Right atrium auricular region (tissue), 2 donors: ENCODE measurements around the gene ADAMTS19. TPM values are rescaled to one million over a fixed set of nuclear protein-coding genes. Genes with fewer than 3 reads are reported as not detected.

Source experiments
- DNase-seq: peaks from one replicate; pipeline ENCODE4 v3.0.0-alpha.2; 2019; ENCODE audit warnings: low spot score
- H3K27ac ChIP-seq, 2 donors: fragments of 200-600 bp; sonication (generic); 1 replicate in 1 of 2; 2 replicates in 1 of 2; pipeline ENCODE4 v1.5.1; 2016 to 2019
- H3K27me3 ChIP-seq, 2 donors: fragments of 200-600 bp; sonication (generic); one replicate each; pipeline versions ENCODE4 v1.5.1 to v1.6.0; 2017 to 2019
- H3K36me3 ChIP-seq: fragments of 200-600 bp; sonication (generic); one replicate; pipeline ENCODE4 v1.5.1; 2016
- H3K4me1 ChIP-seq, 2 donors: fragments of 200-600 bp; sonication (generic); one replicate each; pipeline versions ENCODE4 v1.5.1 to v1.6.0; 2017 to 2019
- H3K4me3 ChIP-seq, 2 donors: fragments of 200-600 bp; sonication (generic); 1 replicate in 1 of 2; 2 replicates in 1 of 2; pipeline ENCODE4 v1.5.1; 2017 to 2019; ENCODE audit warnings: mild to moderate bottlenecking in 1 of 2, moderate library complexity in 1 of 2
- H3K9me3 ChIP-seq, 2 donors: fragments of 200-600 bp; sonication (generic); one replicate each; pipeline ENCODE4 v1.5.1; 2019
- CTCF ChIP-seq, 2 donors: fragments of 200-600 bp; sonication (generic); IDR thresholded peaks; one replicate each; pipeline ENCODE4 v1.5.1; 2019; ENCODE audit warnings: antibody characterized with exemption in 2 of 2
- total RNA-seq, 2 donors: library from RNA; depleted of rRNA; stranded (reverse); fragments of >200 nt; gene quantifications; one replicate each; pipeline ENCODE4 v1.1.0, GENCODE V29; 2016

The ADAMTS19 gene
- total RNA-seq, 2 donors from 2014 or later = 0.44 to 0.59 TPM

GRCh38 chr5:129476751-129477150 lies 16.7 kb downstream of the ADAMTS19 start:
- H3K36me3 ChIP-seq = no peaks in the 10 kb centered on the region
- no peaks in the 10 kb centered on the region for H3K27me3 ChIP-seq
- H3K9me3 ChIP-seq = no peaks in the 10 kb centered on the region
- no peak for TF ChIP-seq CTCF (IDR thresholded peaks at IDR 0.05)
- no peak overlapping the region for H3K4me3 ChIP-seq
- no peak overlapping the region for H3K27ac ChIP-seq
- DNase-seq = no peak
- H3K4me1 ChIP-seq = peaks cover 0 to 9% of the 10 kb centered on the region in 2 donors

DNA sequence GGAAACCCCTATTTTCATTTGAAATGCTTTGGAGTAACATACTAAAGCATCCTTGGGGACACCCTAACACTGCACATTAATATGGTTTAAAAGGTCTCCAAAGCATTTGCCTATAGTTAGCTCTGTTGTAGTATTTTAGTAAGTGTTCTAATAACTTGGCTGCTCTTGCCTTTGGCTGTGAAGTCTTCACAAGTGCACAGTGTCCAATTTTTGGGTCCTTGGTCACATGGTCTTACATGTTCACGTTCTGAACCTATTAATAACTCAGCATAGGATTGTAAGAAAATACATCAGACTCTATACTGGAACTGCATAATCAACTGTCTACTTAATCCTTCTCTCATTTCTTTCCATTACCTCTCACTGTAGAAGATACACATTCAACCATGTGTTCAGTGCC lies 17.4 kb downstream of the ADAMTS19 start:
- H3K36me3 ChIP-seq = no peaks in the 10 kb centered on the region
- H3K27me3 ChIP-seq = no peaks in the 10 kb centered on the region
- no peaks in the 10 kb centered on the region for H3K9me3 ChIP-seq
- no peak overlapping the region for H3K4me3 ChIP-seq
- H3K27ac ChIP-seq = peak overlapping the region in 1 of 2 donors; percentile 44
- DNase-seq = no peak
- peaks cover 0 to 9% of the 10 kb centered on the region in 2 donors for H3K4me1 ChIP-seq
- no peak for TF ChIP-seq CTCF (IDR thresholded peaks at IDR 0.05)

DNA sequence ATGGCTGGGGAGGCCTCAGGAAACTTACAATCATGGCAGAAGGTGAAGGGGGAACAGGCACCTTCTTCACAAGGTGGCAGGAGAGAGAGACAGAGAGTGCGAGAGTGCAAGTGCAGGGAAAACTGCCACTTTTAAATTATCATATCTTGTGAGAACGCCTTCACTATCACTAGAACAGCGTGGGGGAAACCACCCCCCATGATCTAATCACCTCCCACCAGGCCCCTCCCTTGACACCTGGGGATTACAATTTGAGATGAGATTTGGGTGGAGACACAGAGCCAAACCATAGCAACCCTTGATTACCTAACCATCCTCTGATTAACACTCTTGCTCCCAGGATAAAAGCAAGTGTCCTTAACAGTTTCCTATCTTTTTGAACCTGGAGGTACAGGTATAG lies 21.1 kb downstream of the ADAMTS19 start:
- Histone ChIP-seq H3K9me3 (no peaks in the 10 kb centered on the region), H3K27ac (no peak overlapping the region), H3K4me1 (peaks cover 0 to 9% of the 10 kb centered on the region in 2 donors), H3K4me3 (no peak overlapping the region), H3K27me3 (no peaks in the 10 kb centered on the region), H3K36me3 (no peaks in the 10 kb centered on the region)
- DNase-seq = no peak
- TF ChIP-seq CTCF (IDR thresholded peaks at IDR 0.05) = no peak

DNA sequence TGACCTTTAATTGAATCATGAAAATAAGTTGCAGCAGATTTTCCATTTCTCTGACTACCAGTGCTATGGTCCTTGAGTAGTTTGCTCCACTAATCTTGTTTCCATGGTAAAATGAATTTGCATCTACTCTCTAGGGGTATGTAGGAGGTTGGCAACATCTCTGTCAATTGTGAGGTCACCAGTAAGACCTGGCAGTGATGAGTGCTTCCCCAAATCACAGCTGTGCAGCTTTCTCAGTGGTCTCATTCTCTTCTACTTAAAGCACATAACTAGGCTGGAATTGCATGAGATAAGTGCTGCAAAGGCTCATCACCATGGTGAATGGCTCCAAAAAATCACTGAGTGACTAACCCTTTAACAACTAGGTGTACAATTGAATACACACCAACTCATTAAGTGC lies 36.3 kb downstream of the ADAMTS19 start:
- no peaks in the 10 kb centered on the region for H3K27me3 ChIP-seq
- H3K4me1 ChIP-seq = no peaks in the 10 kb centered on the region
- DNase-seq = no peak
- no peak for TF ChIP-seq CTCF (IDR thresholded peaks at IDR 0.05)
- no peak overlapping the region for H3K27ac ChIP-seq
- no peaks in the 10 kb centered on the region for H3K36me3 ChIP-seq
- H3K9me3 ChIP-seq = no peaks in the 10 kb centered on the region
- no peak overlapping the region for H3K4me3 ChIP-seq

DNA sequence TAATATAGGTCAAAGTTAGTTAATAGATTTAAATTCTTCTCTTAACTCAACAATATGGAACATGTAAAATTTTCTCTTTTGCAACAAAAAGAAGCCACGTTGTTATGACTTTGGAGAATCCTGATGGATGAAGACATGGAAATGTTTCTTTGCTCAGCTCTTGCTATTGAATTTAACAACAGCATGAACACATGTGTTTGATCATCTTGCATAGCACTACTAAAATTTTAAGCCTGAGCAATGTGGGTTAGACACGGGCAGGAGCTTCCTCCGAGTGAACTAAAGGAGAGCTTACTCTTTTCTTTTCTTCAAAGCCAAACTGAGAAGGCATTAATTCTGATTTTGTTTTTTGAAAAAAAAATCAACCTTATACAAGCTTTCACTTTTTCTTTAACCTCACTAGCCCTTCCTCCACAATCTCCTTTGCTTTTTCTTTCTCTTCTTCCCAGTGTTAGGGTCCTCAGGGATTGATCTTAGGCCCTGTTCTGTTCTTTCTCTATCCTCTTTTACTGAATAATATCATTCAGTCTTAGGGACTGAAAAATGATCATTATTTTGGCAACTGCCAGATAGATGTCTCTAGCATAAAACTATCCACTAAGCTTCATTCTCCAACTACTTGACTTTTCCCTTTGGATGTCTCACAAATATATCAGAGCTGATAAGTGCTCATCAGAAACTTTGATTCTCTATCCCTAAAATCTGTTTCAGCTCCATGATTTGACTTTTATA lies 36.9 kb downstream of the ADAMTS19 start:
- Histone ChIP-seq H3K27ac (peak overlapping the region; percentile 8 to 29), H3K4me3 (no peak overlapping the region), H3K27me3 (no peaks in the 10 kb centered on the region), H3K4me1 (no peaks in the 10 kb centered on the region), H3K9me3 (no peaks in the 10 kb centered on the region), H3K36me3 (no peaks in the 10 kb centered on the region)
- no peak for TF ChIP-seq CTCF (IDR thresholded peaks at IDR 0.05)
- DNase-seq = no peak
